GM12878 (cell line): ENCODE data around the gene RAB3GAP1.

ENCODE experiments used
- EZH2 ChIP-seq: IDR thresholded peaks from 2 replicates; pipeline ENCODE4 v1.6.1; 2012; ENCODE audit warnings: low read depth, mild to moderate bottlenecking, control low read depth, inconsistent platforms, low read length, borderline replicate concordance; ENCODE audit not compliant: control insufficient read depth
- RAD21 ChIP-seq: IDR thresholded peaks from 2 replicates; pipeline ENCODE4 v1.6.1; 2011; ENCODE audit warnings: mild to moderate bottlenecking, low read depth, low read length, moderate library complexity; ENCODE audit not compliant: insufficient read depth
- RFX5 ChIP-seq: IDR thresholded peaks from 2 replicates; pipeline ENCODE4 v1.6.1; 2011; ENCODE audit warnings: low read depth, low read length, improper control_type of control experiment
- SREBF2 ChIP-seq: IDR thresholded peaks from 2 replicates; pipeline ENCODE4 v1.6.1; 2012; ENCODE audit warnings: mild to moderate bottlenecking, low read length
- YY1 ChIP-seq: IDR thresholded peaks from 2 replicates; pipeline ENCODE4 v1.6.1; 2011; ENCODE audit warnings: low read depth, mild to moderate bottlenecking, low read length
- TF ChIP-seq, protein P1 (sequence below): IDR thresholded peaks from 2 replicates; pipeline ENCODE4 v1.6.1; 2012; ENCODE audit warnings: low read depth, low read length, improper control_type of control experiment
- TF ChIP-seq, protein P2 (sequence below), 3 experiments: IDR thresholded peaks in 2 of 3; conservative IDR thresholded peaks in 1 of 3; 2 replicates each; pipeline ENCODE4 v1.5.1; 2011; ENCODE audit warnings: low read depth in 3 of 3, low read length in 3 of 3, mild to moderate bottlenecking in 3 of 3, control low read depth in 2 of 3, moderate library complexity in 2 of 3, inconsistent platforms in 1 of 3, mixed read lengths in 1 of 3; ENCODE audit not compliant: control insufficient read depth in 2 of 3, insufficient read depth in 1 of 3; ENCODE audit errors: extremely low read depth in 1 of 3
- TF ChIP-seq, protein P3 (sequence below): fragments of 450-650 bp; IDR thresholded peaks from 2 replicates; pipeline ENCODE4 v1.6.1; 2017; ENCODE audit warnings: borderline replicate concordance

DNA sequence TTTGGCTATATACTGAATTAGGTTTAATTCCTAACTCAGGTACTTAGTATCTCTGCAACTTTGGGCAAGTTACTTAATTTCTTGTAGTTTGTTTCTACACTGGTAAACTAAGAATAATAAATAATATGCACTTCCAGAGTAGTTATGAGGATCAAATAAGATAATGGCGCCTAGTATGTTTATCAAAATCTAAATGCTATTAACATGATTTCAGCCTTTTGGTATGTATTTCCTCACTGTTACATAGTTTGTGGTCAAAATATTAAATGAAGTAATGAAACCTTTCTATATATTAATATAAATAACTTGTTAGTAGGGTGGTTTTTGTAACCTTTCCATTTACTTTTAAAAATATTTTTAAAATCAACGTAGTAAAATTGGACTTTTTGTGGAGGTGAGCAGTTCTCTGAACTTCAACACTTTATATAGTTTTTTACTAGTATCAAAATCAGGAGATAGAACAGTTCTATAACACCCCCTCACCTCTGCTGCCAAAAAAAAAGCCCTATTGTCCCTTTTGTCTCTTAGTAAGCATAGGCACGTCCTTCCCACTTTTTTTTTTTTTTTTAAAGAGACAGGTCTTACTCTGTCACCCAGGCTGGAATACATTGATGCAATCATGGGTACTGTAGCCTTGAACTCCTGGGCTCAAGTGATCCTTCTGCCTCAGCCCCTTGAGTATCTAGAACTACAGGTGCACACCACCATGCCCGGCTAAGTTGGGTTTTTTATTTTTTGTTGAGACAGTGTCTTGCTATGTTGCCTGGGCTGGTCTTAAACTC lies 44.8 kb downstream of the RAB3GAP1 start:
- TF ChIP-seq, protein P1, sequence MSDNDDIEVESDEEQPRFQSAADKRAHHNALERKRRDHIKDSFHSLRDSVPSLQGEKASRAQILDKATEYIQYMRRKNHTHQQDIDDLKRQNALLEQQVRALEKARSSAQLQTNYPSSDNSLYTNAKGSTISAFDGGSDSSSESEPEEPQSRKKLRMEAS: no peak
- TF ChIP-seq RAD21 (no peak), YY1 (no peak), EZH2 (no peak), RFX5 (no peak), SREBF2 (no peak)
- TF ChIP-seq, protein P2, sequence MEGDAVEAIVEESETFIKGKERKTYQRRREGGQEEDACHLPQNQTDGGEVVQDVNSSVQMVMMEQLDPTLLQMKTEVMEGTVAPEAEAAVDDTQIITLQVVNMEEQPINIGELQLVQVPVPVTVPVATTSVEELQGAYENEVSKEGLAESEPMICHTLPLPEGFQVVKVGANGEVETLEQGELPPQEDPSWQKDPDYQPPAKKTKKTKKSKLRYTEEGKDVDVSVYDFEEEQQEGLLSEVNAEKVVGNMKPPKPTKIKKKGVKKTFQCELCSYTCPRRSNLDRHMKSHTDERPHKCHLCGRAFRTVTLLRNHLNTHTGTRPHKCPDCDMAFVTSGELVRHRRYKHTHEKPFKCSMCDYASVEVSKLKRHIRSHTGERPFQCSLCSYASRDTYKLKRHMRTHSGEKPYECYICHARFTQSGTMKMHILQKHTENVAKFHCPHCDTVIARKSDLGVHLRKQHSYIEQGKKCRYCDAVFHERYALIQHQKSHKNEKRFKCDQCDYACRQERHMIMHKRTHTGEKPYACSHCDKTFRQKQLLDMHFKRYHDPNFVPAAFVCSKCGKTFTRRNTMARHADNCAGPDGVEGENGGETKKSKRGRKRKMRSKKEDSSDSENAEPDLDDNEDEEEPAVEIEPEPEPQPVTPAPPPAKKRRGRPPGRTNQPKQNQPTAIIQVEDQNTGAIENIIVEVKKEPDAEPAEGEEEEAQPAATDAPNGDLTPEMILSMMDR (IDR thresholded peaks at IDR 0.05 in 2 of 3, conservative IDR thresholded peaks at IDR 0.05 in 1 of 3; ENCODE audit: control insufficient read depth in 2 of 3, extremely low read depth in 1 of 3, insufficient read depth in 1 of 3, low read depth in 3 of 3, low read length in 3 of 3): no peak
- TF ChIP-seq, protein P3, sequence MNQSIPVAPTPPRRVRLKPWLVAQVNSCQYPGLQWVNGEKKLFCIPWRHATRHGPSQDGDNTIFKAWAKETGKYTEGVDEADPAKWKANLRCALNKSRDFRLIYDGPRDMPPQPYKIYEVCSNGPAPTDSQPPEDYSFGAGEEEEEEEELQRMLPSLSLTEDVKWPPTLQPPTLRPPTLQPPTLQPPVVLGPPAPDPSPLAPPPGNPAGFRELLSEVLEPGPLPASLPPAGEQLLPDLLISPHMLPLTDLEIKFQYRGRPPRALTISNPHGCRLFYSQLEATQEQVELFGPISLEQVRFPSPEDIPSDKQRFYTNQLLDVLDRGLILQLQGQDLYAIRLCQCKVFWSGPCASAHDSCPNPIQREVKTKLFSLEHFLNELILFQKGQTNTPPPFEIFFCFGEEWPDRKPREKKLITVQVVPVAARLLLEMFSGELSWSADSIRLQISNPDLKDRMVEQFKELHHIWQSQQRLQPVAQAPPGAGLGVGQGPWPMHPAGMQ: no peak
